Measurements from ENCODE around the gene THADA. TPM values are rescaled to one million over a fixed set of nuclear protein-coding genes. Genes with fewer than 3 reads are reported as not detected.
"Not testable (repeated sequence)": the region's sequence is repeated elsewhere in the genome, so short reads cannot be mapped to it uniquely, and the experiment has no call there.

Gene THADA
- total RNA-seq, 1 donor from 2014 or later, result 32.9 TPM

DNA sequence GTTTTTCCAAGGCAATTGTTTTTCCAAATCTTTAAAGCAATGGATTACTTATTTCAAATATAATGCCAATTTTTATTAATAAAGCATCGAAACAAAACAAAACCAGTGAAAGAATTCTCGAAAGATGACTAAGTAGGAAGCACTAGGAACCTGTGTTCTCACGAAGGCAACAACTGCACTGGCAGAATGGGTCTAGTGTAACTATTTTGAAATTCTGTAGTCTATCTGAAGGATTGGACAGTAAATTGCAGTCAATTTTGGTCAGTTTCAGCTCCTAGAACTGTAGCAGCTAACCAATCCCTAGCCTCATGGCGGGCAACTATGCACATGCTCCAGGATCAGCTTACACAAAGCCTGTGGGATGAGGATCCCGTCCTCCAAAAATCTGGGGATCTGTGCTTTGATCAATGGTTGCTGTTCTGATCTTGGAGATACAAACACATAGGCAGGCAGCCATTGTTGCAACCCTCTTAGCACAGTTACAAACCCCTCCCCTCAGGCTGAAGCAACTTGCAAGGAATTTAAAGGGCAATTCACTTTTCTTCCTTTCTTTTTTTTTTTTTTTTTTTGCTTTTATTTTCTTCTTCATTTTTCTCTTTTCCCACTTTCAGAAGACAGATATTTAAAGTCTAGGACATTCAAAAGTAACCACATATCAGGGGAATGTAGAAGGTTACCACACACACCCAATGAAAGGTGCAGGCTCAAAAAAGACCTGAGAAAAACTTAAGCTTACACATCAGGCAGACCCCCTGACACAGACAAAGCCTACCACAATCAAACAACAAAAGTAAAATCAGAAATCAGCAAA is 147.6 kb downstream of the THADA start:
- Histone ChIP-seq H3K4me3 (no peak overlapping the region), H3K27ac (no peak overlapping the region), H3K36me3 (no peaks in the 10 kb centered on the region), H3K27me3 (no peaks in the 10 kb centered on the region), H3K4me1 (peaks cover 4% of the 10 kb centered on the region), H3K9me3 (no peaks in the 10 kb centered on the region)
- DNase-seq (no peak), ATAC-seq (no peak)
- TF ChIP-seq, protein P1, sequence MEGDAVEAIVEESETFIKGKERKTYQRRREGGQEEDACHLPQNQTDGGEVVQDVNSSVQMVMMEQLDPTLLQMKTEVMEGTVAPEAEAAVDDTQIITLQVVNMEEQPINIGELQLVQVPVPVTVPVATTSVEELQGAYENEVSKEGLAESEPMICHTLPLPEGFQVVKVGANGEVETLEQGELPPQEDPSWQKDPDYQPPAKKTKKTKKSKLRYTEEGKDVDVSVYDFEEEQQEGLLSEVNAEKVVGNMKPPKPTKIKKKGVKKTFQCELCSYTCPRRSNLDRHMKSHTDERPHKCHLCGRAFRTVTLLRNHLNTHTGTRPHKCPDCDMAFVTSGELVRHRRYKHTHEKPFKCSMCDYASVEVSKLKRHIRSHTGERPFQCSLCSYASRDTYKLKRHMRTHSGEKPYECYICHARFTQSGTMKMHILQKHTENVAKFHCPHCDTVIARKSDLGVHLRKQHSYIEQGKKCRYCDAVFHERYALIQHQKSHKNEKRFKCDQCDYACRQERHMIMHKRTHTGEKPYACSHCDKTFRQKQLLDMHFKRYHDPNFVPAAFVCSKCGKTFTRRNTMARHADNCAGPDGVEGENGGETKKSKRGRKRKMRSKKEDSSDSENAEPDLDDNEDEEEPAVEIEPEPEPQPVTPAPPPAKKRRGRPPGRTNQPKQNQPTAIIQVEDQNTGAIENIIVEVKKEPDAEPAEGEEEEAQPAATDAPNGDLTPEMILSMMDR (IDR thresholded peaks at IDR 0.05), result no peak
- intact Hi-C loops (cut with DNase I), result no loop called here

DNA sequence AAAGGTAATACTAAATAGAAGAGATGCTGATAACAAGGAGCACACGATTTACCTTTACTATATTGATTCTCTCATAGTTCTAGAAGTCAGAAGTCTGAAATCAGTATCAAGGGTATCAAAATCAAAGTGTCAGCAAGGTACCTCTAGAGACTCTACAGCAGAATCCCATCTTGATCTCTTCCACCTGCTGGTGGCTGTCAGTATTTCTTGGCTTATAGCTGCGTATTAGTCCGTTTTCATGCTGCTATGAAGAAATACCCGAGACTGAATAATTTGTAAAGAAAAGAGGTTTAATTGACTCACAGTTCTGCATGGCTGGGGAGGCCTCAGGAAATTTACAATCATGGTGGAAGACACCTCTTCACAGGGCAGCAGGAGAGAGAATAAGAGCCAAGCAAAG is 149.1 kb downstream of the THADA start:
- intact Hi-C loops (cut with DNase I); H3K9me3 ChIP-seq; H3K27me3 ChIP-seq; H3K4me3 ChIP-seq; DNase-seq; H3K27ac ChIP-seq; H3K36me3 ChIP-seq; H3K4me1 ChIP-seq; ATAC-seq: not testable (repeated sequence)

DNA sequence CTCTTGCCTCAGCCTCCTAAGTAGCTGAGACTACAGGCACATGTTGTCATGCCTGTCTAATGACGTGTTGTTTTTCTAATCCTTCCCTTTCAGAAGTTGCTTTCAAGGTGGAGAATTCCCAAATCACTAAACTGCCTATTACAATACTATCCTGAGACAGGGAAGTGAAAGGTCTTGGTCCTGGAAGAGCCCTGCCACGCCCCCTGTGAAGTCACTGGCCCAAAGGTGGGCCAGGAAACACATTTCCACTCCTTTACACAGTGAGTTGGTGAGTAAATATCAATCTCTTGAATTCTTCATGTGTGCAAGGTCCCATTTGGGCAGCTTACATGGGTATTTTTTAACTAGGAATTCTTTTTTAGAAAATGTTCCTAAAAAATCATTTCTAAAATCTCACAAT is 150.1 kb downstream of the THADA start:
- Histone ChIP-seq H3K4me1 (no peaks in the 10 kb centered on the region), H3K27ac (no peak overlapping the region), H3K36me3 (no peaks in the 10 kb centered on the region), H3K4me3 (no peak overlapping the region), H3K27me3 (no peaks in the 10 kb centered on the region), H3K9me3 (no peaks in the 10 kb centered on the region)
- TF ChIP-seq, protein P1 (IDR thresholded peaks at IDR 0.05), result no peak
- DNase-seq (no peak), ATAC-seq (no peak)
- intact Hi-C loops (cut with DNase I), result no loop called here

DNA sequence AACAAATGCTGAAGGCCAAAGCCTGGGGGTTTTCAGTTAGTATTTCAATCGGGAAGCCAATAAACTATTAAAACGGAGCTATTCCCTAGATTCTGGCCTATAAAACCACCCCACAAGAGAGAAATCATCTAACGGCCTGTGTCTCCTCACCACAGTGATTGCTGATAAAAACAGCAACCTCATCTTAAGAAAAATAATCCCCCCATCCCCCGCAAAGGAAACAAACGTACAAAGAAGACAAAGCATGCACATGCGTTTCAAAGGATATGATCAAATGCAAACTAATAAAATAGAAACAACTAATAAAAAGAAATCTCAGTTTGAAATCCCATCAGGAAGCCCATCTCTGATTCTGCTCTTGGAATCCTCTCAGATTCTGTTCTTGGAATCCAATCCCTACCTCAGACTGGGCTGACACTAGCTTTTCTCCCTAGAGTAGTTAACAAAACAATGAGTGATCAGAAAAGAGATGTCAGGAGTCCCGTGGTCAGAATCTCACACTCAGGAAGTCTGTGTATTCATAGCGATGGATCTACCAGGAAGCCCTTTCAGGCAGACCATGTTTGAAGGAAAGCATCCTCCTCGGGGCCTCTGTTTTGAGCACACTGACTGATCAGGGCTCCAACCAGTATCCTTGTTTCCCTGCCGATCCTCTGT is 150.7 kb downstream of the THADA start:
- DNase-seq (no peak), ATAC-seq (no peak)
- intact Hi-C loops (cut with DNase I), result no loop called here
- Histone ChIP-seq H3K36me3 (no peaks in the 10 kb centered on the region), H3K4me1 (no peaks in the 10 kb centered on the region), H3K9me3 (no peaks in the 10 kb centered on the region), H3K4me3 (no peak overlapping the region), H3K27me3 (no peaks in the 10 kb centered on the region), H3K27ac (no peak overlapping the region)
- TF ChIP-seq, protein P1 (IDR thresholded peaks at IDR 0.05), result no peak

DNA sequence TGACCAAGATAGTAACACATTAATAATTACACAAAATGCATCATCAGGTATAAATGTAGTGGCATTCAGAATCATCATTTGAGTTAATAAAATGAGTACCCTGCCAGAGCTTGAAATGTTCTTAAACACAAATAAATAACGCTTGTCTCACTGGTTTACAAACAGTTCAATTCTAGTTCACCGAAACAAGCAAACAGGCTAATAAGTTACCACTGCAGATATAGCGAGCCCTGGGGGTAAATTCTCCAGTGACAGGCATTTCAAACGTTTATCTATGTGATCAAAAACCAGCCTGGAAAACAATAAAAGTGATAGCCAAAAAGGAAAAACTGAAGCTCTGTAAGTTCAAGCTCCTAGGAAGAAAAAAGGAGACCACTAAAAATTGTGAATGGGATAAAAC is 152.6 kb downstream of the THADA start:
- H3K9me3 ChIP-seq, result no peaks in the 10 kb centered on the region
- H3K4me3 ChIP-seq, result no peak overlapping the region
- H3K36me3 ChIP-seq, result no peaks in the 10 kb centered on the region
- H3K4me1 ChIP-seq, result no peaks in the 10 kb centered on the region
- no peak overlapping the region for H3K27ac ChIP-seq
- ATAC-seq, result no peak
- DNase-seq, result no peak
- no peaks in the 10 kb centered on the region for H3K27me3 ChIP-seq
- intact Hi-C loops (cut with DNase I), result no loop called here
- TF ChIP-seq, protein P1 (IDR thresholded peaks at IDR 0.05), result no peak

DNA sequence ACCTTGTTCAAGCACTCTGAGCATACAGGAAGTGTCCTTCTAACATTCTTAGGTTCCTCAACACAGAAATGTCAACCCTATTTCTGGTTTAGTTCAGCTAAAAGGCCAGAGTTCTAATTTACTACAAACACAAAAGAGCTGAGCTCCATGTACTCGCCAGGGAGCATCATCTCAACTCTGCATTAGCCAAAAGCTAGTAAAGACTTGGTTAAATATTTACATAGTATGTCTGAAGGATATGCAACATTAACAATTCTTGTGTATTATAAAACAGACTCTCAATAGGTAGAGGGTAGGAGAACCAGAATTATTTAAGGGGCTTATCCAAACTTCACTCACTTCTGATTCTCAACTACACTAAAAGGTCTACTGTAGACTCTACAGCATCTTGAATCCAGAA is 154.6 kb downstream of the THADA start:
- no peaks in the 10 kb centered on the region for H3K4me1 ChIP-seq
- H3K9me3 ChIP-seq, result no peaks in the 10 kb centered on the region
- no peaks in the 10 kb centered on the region for H3K27me3 ChIP-seq
- ATAC-seq, result no peak
- H3K4me3 ChIP-seq, result no peak overlapping the region
- intact Hi-C loops (cut with DNase I), result no loop called here
- no peaks in the 10 kb centered on the region for H3K36me3 ChIP-seq
- TF ChIP-seq, protein P1 (IDR thresholded peaks at IDR 0.05), result no peak
- no peak overlapping the region for H3K27ac ChIP-seq
- no peak for DNase-seq
